ENCODE measurements around the gene TOMM20L. TPM values are rescaled to one million over a fixed set of nuclear protein-coding genes. Genes with fewer than 3 reads are reported as not detected.
"Not testable (repeated sequence)": the region's sequence is repeated elsewhere in the genome, so short reads cannot be mapped to it uniquely, and the experiment has no call there.

The TOMM20L gene
- total and polyA plus RNA-seq, 12 donors = not detected

DNA sequence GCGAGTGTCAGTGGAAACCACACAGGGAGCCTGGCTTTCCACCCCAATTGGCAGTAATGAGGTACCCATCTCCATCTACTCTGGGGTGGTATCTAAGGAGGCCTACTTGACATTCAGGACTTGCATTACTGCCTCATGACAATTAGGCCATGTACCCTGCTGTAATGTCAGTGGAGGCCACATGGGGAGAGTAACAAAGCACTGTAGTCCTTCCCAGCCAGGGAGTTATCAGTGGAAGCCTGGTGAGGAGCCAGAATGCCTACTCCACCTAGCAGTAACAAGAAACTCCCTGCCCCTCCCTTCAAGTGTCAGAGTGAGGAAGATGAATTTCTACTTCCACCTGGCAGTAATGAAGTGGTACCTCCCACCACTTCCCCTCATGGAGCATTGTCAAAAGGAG is 19.1 kb downstream of the TOMM20L start:
- WGBS, 2 donors = 98 to 100% methylated on average over 1 of the region's 1 CpG
- TF ChIP-seq, protein P1, sequence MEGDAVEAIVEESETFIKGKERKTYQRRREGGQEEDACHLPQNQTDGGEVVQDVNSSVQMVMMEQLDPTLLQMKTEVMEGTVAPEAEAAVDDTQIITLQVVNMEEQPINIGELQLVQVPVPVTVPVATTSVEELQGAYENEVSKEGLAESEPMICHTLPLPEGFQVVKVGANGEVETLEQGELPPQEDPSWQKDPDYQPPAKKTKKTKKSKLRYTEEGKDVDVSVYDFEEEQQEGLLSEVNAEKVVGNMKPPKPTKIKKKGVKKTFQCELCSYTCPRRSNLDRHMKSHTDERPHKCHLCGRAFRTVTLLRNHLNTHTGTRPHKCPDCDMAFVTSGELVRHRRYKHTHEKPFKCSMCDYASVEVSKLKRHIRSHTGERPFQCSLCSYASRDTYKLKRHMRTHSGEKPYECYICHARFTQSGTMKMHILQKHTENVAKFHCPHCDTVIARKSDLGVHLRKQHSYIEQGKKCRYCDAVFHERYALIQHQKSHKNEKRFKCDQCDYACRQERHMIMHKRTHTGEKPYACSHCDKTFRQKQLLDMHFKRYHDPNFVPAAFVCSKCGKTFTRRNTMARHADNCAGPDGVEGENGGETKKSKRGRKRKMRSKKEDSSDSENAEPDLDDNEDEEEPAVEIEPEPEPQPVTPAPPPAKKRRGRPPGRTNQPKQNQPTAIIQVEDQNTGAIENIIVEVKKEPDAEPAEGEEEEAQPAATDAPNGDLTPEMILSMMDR (IDR thresholded peaks at IDR 0.05) = no peak
- DNase-seq (peak in 1 of 2 donors; percentile 21), ATAC-seq (peak in 7 of 8 donors; percentile 25 to 82 (median 62))
- H3K27ac ChIP-seq = no peak overlapping the region
- peaks cover 0 to 10% (median 3%) of the 10 kb centered on the region in 9 donors for H3K4me1 ChIP-seq
- no peaks in the 10 kb centered on the region for H3K27me3 ChIP-seq
- H3K36me3 ChIP-seq = peaks cover 0 to 89% (median 14%) of the 10 kb centered on the region in 9 donors
- H3K9me3 ChIP-seq = no peaks in the 10 kb centered on the region
- intact Hi-C loops (cut with DNase I) = no loop called here
- no peak overlapping the region for H3K4me3 ChIP-seq

DNA sequence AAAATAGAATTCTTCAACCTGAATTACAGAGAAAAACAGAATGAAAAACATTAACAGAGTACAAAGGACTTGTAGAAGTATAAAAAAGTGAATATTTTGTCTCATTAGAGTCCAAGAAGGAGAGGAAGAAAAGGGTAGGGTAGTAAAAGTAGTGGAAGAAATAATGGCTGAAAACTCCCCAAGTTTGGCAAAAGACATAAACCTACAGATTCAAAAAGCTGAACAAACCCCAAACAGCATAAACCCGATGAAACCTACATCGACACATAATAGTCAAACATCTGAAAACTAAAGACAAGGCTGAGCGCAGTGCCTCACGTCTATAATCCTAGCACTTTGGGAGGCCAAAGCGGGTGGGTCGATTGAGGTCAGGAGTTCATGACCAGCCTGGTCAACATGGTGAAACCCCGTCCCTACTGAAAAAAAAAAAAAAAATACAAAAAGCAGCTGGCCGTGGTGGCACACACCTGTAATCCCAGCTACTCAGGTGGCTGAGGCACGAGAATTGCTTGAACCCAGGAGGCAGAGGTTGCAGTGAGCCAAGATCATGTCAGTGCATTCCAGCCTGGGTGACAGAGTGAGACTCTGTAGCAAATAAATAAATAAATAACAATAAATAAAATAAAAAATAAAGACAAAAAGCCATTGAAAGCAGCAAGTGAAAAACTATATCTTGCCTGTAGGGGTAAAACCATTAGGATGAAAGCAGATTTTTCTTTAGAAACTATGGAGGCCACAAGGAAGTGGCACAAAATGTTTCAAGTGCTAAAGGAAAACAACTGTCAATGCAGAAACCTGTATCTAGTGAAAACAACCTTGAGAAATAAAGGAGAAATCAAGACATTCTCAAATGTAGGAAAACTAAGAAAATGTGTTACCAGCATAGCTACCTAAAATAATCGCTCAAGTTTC is 20.2 kb downstream of the TOMM20L start:
- DNase-seq (no peak), ATAC-seq (no peak)
- intact Hi-C loops (cut with DNase I) = no loop called here
- TF ChIP-seq, protein P1 (IDR thresholded peaks at IDR 0.05) = no peak
- no peak overlapping the region for H3K27ac ChIP-seq
- H3K36me3 ChIP-seq = peaks cover 0 to 89% (median 7%) of the 10 kb centered on the region in 9 donors
- no peak overlapping the region for H3K4me3 ChIP-seq
- H3K4me1 ChIP-seq = peaks cover 0 to 10% (median 3%) of the 10 kb centered on the region in 9 donors
- WGBS, 2 donors = 97 to 98% methylated on average over 10 of the region's 10 CpGs
- no peaks in the 10 kb centered on the region for H3K27me3 ChIP-seq
- no peaks in the 10 kb centered on the region for H3K9me3 ChIP-seq

DNA sequence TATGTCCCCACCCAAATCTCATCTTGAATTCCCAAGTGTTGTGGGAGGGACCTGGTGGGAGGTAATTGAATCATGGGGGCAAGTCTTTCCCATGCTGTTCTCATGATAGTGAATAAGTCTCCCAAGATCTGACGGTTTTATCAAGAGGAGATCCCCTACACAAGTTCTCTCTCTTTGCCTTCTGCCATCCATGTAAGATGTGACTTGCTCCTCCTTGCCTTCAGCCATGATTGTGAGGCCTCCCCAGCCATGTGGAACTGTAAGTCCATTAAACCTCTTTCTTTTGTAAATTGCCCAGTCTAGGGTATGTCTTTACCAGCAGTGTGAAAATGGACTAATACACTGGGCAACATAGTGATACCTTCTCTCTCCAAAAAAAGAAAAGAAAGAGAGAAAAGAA is 21.2 kb downstream of the TOMM20L start:
- ATAC-seq; H3K27ac ChIP-seq; H3K27me3 ChIP-seq; intact Hi-C loops (cut with DNase I); H3K4me3 ChIP-seq; DNase-seq; H3K9me3 ChIP-seq: not testable (repeated sequence)
- peaks cover 0 to 89% (median 11%) of the 10 kb centered on the region in 9 donors for H3K36me3 ChIP-seq
- peaks cover 0 to 10% (median 3%) of the 10 kb centered on the region in 9 donors for H3K4me1 ChIP-seq
- WGBS, 2 donors = 84 to 95% methylated on average over 1 of the region's 1 CpG

DNA sequence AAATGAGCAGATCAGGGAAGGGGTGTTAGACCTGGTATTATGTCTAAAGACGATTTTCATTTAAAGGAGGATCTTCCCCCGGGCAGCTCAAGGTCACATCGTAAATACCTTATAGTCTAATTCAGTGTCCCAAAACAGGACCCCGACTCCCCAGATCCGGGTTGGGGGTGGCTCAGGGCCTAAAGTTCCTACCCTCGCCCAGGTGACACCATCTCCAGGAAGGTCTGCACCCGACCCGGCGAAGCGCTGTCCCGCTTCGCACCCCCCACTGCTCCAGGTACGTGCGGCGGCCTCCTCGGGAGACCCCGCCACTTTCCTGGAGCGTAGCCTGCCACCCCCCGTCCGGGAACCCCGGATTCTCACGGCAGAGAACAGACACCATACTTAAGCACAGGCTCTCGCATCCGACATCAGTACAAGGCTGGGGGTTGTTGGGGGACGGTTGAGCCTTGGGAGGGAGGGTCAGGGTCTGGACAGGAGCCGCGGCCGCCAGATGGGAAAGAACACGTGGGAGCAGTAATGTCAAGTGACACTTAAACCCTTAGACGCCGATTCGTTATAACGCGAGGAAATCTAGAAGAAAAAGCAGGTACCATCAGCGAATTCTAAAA is 31.0 kb downstream of the TOMM20L start:
- DNase-seq (peak; percentile 55 to 68), ATAC-seq (peak; percentile 72 to 90 (median 83))
- intact Hi-C loops (cut with DNase I) = loop anchor here in 1 of 10 donors (10.0 kb wide), 1 partner anchor 828 kb away; no protein-coding TSS in a partner anchor
- Histone ChIP-seq H3K36me3 (peaks cover 0 to 46% (median 1%) of the 10 kb centered on the region in 9 donors), H3K27ac (peak overlapping the region; percentile 69 to 99 (median 91)), H3K4me3 (peak overlapping the region; percentile 75 to 96 (median 81)), H3K27me3 (no peaks in the 10 kb centered on the region), H3K9me3 (no peaks in the 10 kb centered on the region), H3K4me1 (peaks cover 0 to 41% (median 23%) of the 10 kb centered on the region in 9 donors)
- TF ChIP-seq, protein P1 (IDR thresholded peaks at IDR 0.05) = no peak
- WGBS, 2 donors = 1% methylated on average over 35 of the region's 35 CpGs

Data from heart right ventricle (tissue), 16 donors.